H1 (cell line): ENCODE data around the gene CEP44.

Experiments
- ATF3 ChIP-seq: IDR thresholded peaks from 2 replicates; pipeline ENCODE4 v1.6.1; 2011; ENCODE audit warnings: low read depth, mild to moderate bottlenecking, low read length; ENCODE audit not compliant: insufficient read depth
- CTCF ChIP-seq, 3 experiments: IDR thresholded peaks; 1 replicate in 2 of 3; 2 replicates in 1 of 3; pipeline versions ENCODE4 v1.5.1 to v1.6.1; 2011; ENCODE audit warnings: low read length in 3 of 3, mild to moderate bottlenecking in 3 of 3, inconsistent platforms in 2 of 3, low read depth in 1 of 3, moderate library complexity in 1 of 3; ENCODE audit not compliant: insufficient read depth in 1 of 3; ENCODE audit errors: control extremely low read depth in 1 of 3
- JUN ChIP-seq: IDR thresholded peaks from 2 replicates; pipeline ENCODE4 v1.6.1; 2011; ENCODE audit warnings: low read depth, mild to moderate bottlenecking, improper control_type of control experiment, low read length
- KDM5A ChIP-seq: fragments of 200-600 bp; IDR thresholded peaks from 2 replicates; pipeline ENCODE4 v1.7.1; 2012; ENCODE audit warnings: mild to moderate bottlenecking, low read length, inconsistent platforms, mixed read lengths
- RAD21 ChIP-seq, 2 experiments: IDR thresholded peaks in 1 of 2; conservative IDR thresholded peaks in 1 of 2; 2 replicates each; pipeline ENCODE4 v1.6.1; 2011; ENCODE audit warnings: low read depth in 2 of 2, low read length in 2 of 2, improper control_type of control experiment in 1 of 2, inconsistent platforms in 1 of 2, mild to moderate bottlenecking in 1 of 2, moderate library complexity in 1 of 2
- USF2 ChIP-seq: IDR thresholded peaks from 2 replicates; pipeline ENCODE4 v1.6.1; 2011; ENCODE audit warnings: low read length, improper control_type of control experiment
- ZNF274 ChIP-seq: IDR thresholded peaks from 2 replicates; pipeline ENCODE4 v1.7.0; 2012; ENCODE audit warnings: low read length, borderline replicate concordance; ENCODE audit errors: extremely low read depth

GRCh38 chr4:174377613-174378012 is 93.9 kb downstream of the CEP44 start:
- TF ChIP-seq CTCF (IDR thresholded peaks at IDR 0.05; ENCODE audit: control extremely low read depth in 1 of 3, insufficient read depth in 1 of 3, low read depth in 1 of 3, low read length in 3 of 3) (no peak), KDM5A (no peak), ATF3 (no peak), JUN (no peak), RAD21 (IDR thresholded peaks at IDR 0.05 in 1 of 2, conservative IDR thresholded peaks at IDR 0.05 in 1 of 2; ENCODE audit: low read depth in 2 of 2, low read length in 2 of 2) (no peak), ZNF274 (no peak), USF2 (no peak)
